Progenitor cell of endocrine pancreas (in vitro differentiated cells): Measurements from ENCODE around the gene LDLRAD4. TPM values are rescaled to one million over a fixed set of nuclear protein-coding genes. Genes with fewer than 3 reads are reported as not detected.
A peak's percentile ranks its signal among the peaks of the same experiment; 100 is the strongest.

Source experiments
- DNase-seq: peaks from one replicate; pipeline ENCODE4 v3.0.0; 2021; ENCODE audit warnings: low spot score; ENCODE audit not compliant: unreplicated experiment
- H3K27ac Mint-ChIP-seq: 2 replicates; pipeline ENCODE4 v1.8.0; 2021; ENCODE audit warnings: mild to moderate bottlenecking, moderate library complexity, mixed read lengths
- H3K27me3 Mint-ChIP-seq: 2 replicates; pipeline ENCODE4 v1.8.0; 2021; ENCODE audit warnings: mixed read lengths
- H3K36me3 Mint-ChIP-seq: 2 replicates; pipeline ENCODE4 v1.8.0; 2022; ENCODE audit warnings: mixed read lengths; ENCODE audit not compliant: insufficient read depth
- H3K4me1 Mint-ChIP-seq: 2 replicates; pipeline ENCODE4 v1.8.0; 2021; ENCODE audit warnings: low read depth, mixed read lengths
- H3K4me3 Mint-ChIP-seq: 2 replicates; pipeline ENCODE4 v1.8.0; 2021; ENCODE audit warnings: low read depth, mild to moderate bottlenecking, moderate library complexity, mixed read lengths
- H3K9me3 Mint-ChIP-seq: 2 replicates; pipeline ENCODE4 v1.8.0; 2021; ENCODE audit warnings: low read depth, mixed read lengths
- total RNA-seq: library from RNA; stranded (reverse); gene quantifications from 2 replicates; pipeline ENCODE4 v1.2.1, GENCODE V29; 2021
- TF ChIP-seq, protein P1 (sequence below): fragments of 200-600 bp; sonication (generic); IDR thresholded peaks from one replicate; pipeline ENCODE4 v1.5.0; 2021; ENCODE audit warnings: antibody characterized with exemption, mild to moderate bottlenecking; ENCODE audit not compliant: unreplicated experiment

Gene LDLRAD4
- total RNA-seq, 1 donor from 2014 or later = 3.8 TPM

DNA sequence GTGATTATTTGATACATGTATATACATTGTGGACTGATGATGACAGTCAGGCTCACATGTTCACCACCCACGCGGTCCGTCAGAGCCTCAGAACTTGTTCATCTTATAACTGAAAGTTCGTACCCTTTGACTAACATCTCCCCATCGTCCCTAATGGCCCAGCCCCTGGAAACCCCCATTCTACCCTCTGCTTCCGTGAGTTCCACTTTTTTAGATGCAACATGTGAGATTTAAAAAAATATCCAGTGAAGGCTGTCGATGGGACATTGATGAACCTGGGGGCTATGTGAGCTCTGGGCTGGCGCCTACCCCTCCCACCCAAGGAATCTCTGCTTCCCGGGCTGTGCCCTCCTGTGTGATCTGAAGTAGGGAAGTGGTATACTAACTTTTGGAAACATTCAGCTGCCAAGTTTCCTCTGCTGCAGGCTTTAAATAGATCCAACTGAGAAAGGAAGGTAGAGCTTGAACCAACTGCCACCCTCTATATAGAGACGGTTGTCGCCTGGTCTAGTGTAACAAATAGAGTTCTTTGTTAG is 344.0 kb downstream of the LDLRAD4 start:
- TF ChIP-seq, protein P1, sequence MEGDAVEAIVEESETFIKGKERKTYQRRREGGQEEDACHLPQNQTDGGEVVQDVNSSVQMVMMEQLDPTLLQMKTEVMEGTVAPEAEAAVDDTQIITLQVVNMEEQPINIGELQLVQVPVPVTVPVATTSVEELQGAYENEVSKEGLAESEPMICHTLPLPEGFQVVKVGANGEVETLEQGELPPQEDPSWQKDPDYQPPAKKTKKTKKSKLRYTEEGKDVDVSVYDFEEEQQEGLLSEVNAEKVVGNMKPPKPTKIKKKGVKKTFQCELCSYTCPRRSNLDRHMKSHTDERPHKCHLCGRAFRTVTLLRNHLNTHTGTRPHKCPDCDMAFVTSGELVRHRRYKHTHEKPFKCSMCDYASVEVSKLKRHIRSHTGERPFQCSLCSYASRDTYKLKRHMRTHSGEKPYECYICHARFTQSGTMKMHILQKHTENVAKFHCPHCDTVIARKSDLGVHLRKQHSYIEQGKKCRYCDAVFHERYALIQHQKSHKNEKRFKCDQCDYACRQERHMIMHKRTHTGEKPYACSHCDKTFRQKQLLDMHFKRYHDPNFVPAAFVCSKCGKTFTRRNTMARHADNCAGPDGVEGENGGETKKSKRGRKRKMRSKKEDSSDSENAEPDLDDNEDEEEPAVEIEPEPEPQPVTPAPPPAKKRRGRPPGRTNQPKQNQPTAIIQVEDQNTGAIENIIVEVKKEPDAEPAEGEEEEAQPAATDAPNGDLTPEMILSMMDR = no peak
- no peak for DNase-seq
- Mint-ChIP-seq H3K36me3 (no peaks in the 10 kb centered on the region), H3K27me3 (no peaks in the 10 kb centered on the region), H3K4me3 (no peak overlapping the region), H3K9me3 (no peaks in the 10 kb centered on the region), H3K27ac (no peak overlapping the region), H3K4me1 (peaks cover 11% of the 10 kb centered on the region)

DNA sequence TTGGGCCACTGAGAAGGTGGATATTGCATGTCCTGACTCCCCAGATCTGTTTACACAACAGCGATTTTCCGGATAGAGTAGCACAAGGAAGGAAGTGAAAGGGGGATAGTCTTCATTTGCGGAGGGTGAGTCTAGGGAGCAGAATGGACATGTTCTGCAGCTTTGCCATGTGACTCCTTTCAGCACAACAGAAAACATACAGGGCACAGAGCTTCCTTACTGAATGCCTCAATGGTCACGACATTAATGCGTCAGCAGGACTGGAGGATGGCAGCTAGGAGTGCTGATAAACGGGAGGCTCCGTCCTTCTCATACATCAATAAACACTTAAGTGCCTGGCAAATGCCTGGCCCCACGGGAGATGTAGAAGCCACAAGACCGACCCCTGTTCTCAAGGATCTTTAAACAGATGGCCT is 344.8 kb downstream of the LDLRAD4 start:
- no peaks in the 10 kb centered on the region for H3K27me3 Mint-ChIP-seq
- H3K27ac Mint-ChIP-seq = peak overlapping the region; percentile 84
- H3K9me3 Mint-ChIP-seq = no peaks in the 10 kb centered on the region
- TF ChIP-seq, protein P1 = no peak
- DNase-seq = no peak
- H3K4me3 Mint-ChIP-seq = no peak overlapping the region
- H3K4me1 Mint-ChIP-seq = peaks cover 6% of the 10 kb centered on the region
- H3K36me3 Mint-ChIP-seq = no peaks in the 10 kb centered on the region

DNA sequence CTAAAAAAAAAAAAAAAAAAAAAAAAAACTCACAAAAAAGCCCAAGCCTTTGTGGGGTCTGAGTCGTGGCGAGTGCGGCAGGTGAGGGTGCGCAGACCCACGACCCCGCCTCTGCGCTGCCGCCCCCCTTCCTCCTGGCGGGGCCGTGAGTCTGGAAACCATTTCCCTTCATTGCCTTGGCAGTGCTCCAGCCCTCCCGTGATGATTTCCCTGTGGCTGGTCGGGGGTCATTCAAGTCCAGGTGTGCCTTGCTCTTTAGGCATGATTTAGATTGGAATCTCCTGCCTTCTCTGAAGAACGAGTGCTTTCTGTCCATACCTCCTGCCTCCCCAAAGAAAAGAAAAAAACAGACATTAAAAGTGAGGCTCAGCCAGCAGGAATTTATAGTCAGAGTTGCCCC is 346.0 kb downstream of the LDLRAD4 start:
- no peaks in the 10 kb centered on the region for H3K36me3 Mint-ChIP-seq
- peaks cover 6% of the 10 kb centered on the region for H3K4me1 Mint-ChIP-seq
- no peaks in the 10 kb centered on the region for H3K27me3 Mint-ChIP-seq
- H3K9me3 Mint-ChIP-seq = no peaks in the 10 kb centered on the region
- TF ChIP-seq, protein P1 = no peak
- no peak overlapping the region for H3K27ac Mint-ChIP-seq
- no peak for DNase-seq
- no peak overlapping the region for H3K4me3 Mint-ChIP-seq

DNA sequence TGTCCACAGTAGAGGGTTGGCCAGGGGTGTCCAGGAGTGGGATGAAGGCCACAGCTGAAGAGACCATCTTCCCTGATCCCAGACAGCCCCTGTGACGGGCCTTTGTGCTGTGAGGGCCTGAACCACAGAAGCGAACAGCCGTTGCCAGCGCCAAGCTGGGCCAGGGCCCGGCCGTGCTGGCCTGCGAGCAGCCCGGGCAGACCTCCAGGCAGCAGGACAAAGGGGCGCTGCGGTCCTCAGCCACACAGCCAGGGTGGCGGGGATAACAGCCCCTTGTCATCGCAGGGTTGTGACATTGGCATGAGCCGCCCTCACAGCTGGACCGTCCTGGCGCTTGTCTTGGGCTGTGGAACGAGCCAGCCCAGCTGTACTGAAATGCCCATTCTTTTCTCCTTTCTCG is 346.7 kb downstream of the LDLRAD4 start:
- H3K36me3 Mint-ChIP-seq = no peaks in the 10 kb centered on the region
- H3K27me3 Mint-ChIP-seq = no peaks in the 10 kb centered on the region
- no peaks in the 10 kb centered on the region for H3K9me3 Mint-ChIP-seq

DNA sequence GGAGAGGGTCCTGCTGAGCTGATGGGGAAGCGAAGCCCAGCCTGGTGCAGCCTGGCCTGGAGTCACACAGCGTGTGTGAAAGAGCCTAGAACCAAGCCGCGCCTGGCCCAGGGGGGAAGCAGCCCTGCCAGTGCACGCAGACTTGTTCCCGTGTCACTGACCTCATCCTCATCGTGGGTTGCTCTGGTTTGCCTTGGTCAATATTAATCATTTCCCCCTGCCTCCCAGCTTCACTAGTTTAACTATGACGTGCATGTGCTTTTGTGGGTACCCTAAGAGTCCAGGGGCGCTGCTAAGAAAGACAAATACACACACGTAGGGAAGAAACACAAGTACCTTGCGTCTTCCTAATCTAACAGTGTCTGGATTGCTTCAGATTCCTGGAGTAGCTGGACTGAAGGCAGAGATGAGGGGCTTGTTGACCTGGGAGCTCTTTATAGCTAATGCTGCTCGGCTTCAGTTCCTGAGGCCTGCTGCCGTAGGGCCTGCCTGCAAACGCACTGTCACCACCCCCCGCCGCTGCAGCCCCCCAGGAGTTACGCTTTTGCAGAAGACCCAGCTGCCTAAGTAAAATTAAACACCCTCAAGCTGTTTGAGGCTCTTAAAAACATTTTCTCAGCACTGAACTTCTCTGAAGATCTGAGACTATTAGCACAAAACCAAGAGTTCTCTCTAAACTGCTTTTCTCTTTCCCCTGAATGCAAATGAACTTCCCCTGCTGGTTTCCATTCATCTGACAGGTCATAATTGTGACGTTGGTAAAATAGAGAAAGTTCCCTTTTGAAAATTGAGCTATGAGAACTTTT is 348.6 kb downstream of the LDLRAD4 start:
- H3K9me3 Mint-ChIP-seq = no peaks in the 10 kb centered on the region
- no peak overlapping the region for H3K27ac Mint-ChIP-seq
- TF ChIP-seq, protein P1 = no peak
- no peak overlapping the region for H3K4me3 Mint-ChIP-seq
- H3K27me3 Mint-ChIP-seq = peaks cover 2% of the 10 kb centered on the region
- no peak for DNase-seq
- H3K36me3 Mint-ChIP-seq = no peaks in the 10 kb centered on the region
- H3K4me1 Mint-ChIP-seq = peaks cover 10% of the 10 kb centered on the region

More for the DNA sequence above, 346.7 kb downstream of the LDLRAD4 start:
- no peak for DNase-seq
- Mint-ChIP-seq H3K4me1 (peaks cover 9% of the 10 kb centered on the region), H3K27ac (no peak overlapping the region), H3K4me3 (no peak overlapping the region)
- TF ChIP-seq, protein P1 = no peak
